Endometrial microvascular endothelial cells (primary cell): ENCODE data around the gene VWA8. TPM values are rescaled to one million over a fixed set of nuclear protein-coding genes. Genes with fewer than 3 reads are reported as not detected.

Source experiments
- in situ Hi-C: cut with HindIII; loops from 2 replicates; pipeline ENCODE4 v1.10.0; 2017; ENCODE audit warnings: low sequenced_read_pairs, low pct_unique_long_range_greater_than_20kb; ENCODE audit errors: inconsistent ontology term
- total RNA-seq: library from RNA; depleted of rRNA; stranded (reverse); fragments of >200 nt; gene quantifications from one replicate; pipeline ENCODE4 v1.2.3, GENCODE V29; 2015; ENCODE audit errors: inconsistent ontology term

VWA8 gene
- total RNA-seq, result 10.1 TPM

DNA sequence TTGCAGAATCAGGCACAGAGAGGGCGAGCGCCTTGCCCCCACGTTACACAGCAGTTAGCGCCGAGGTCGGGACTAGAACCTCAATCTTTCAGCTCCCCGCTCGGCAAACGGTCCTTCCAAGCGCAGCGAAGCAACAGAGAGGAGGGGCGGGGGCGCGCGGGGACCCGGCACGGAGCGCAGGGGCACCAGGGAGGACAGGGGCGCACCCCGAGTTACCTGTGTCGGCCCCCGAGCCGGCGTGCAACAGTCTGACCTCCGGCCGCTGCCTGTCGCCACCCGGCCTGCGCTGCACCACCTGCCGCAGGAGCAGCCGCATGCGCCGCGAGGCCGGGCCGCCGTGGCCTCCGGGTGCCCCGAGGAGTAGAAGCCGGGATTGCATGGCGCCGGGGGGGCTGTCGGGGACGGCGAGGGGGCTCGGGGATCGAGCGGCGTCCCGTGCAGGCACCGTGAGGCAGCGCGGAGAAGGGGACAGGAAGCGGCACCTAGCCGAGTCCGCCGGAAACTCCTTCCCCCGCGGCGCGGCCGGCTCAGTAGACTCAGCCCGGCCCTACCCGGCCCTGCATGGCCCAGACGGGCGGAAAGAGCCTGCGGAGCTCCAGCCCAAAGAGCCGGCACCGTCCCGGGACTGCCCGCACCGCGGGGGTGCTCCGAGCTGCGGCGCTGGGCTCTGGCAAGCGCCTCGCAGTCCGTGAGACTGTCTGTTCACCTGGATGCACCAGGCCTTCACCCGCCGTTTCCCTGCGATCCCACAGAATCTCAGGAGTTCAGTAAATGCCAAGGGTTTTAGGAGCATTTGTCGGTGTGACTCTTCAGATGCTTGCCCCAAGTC is at the start of gene VWA8:
Gene VWA8, minus strand, starts transcription at position 473 of the 829 bp plus-strand sequence. Its CDS starts 94 bp downstream, at position 379.
- in situ Hi-C loops, result no loop called here

- in situ Hi-C loops, result no loop called here
Measured at GRCh38 chr13:42009057-42009456, 48.1 kb upstream of the VWA8 start.

GRCh38 chr13:42007844-42008243 is 46.9 kb upstream of the VWA8 start:
- in situ Hi-C loops, result no loop called here

- in situ Hi-C loops, result no loop called here
Measured at GRCh38 chr13:42002066-42002465, 41.2 kb upstream of the VWA8 start.

- in situ Hi-C loops, result no loop called here
Measured at GRCh38 chr13:42001580-42001979, 40.7 kb upstream of the VWA8 start.

DNA sequence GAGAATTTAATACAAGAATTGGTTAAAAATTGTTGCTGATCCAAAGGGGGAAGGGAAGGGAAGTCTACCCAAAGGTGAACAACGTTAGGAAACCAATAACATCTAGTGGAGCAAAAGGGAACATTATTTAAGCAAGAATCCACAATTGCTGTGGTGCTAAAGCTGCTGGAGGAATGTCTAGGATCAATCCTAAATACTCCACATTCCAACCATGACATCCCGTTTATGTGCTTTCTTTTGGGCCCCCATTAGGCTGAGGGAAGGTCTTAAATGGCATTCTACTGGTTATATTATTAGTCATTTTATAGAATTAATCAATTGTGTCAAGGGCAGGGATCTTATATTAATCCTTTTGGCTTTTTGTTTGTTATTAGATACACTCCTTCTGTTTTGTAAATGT is 39.9 kb upstream of the VWA8 start:
- in situ Hi-C loops, result no loop called here

DNA sequence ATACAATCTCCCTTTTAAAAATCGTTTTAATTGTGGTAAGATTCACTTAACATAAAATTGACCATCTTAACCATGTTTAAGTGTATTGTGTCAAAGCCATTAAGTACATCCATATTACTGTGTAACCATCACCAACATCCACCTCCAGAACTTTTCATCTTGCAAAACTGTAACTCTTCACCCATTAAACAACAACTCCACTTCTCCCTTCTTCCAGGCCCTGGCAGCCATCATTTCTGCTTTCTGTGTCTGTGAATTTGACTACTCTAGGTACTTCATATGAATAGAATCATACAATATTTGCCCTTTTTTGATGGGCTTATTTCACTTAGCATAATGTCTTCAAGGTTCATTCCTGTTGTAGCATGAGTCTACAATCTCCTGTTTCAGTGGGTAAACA is 36.5 kb upstream of the VWA8 start:
- in situ Hi-C loops, result no loop called here

DNA sequence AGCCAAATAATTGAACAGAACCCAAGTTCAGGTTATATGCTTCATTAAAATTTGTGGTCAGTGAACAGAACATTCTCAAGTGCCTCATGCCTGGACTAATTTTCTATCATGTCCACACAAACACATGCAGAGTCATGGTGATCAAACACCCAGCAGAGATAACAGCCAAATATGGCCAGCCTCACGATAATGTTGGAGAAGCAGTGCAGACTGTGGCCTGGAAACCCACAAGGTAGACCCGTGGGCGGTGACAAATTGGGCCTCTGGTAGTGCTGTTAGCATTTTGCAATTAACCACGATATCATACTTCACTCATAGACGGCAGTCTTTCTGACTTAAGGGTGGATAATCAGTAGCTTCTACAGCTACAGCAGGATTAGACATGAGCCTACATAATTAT is 35.0 kb upstream of the VWA8 start:
- in situ Hi-C loops, result no loop called here

DNA sequence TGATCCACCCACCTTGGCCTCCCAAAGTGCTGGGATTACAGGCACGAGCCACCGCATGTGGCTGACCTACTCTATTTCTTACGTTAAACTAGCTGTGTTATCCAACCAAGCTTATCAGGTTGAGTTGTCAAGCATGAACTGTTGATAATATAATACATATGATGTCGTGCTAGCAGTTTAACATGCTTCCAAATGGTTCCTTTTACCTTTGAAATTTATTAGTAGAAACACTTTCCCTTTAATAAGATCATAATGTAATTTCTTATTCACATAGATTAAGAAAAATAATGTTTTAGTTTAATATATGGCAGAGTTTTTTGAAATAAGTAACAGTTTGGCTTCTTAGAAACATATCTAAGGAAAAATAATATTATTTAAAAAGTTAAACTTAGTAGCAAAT is 34.4 kb upstream of the VWA8 start:
- in situ Hi-C loops, result no loop called here

GRCh38 chr13:41994696-41995095 is 33.8 kb upstream of the VWA8 start:
- in situ Hi-C loops, result no loop called here

DNA sequence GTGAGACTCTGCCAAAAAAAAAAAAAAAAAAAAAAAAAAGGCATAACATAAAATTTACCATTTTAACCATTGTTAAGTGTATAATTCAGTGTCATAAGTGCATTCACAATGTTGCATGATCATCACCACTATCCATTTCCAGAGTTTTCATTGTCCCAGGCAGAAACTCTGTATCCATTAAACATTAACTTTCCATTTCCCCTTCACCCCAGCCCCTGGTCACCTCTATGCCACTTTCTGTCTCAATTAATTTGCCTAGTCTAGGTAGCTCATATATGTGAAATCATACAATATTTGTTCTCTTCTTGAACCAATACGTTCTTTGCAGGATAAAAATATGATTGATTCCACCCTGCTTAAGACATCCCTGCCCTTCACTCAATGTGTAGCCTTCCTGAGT is 31.0 kb upstream of the VWA8 start:
- in situ Hi-C loops, result no loop called here

DNA sequence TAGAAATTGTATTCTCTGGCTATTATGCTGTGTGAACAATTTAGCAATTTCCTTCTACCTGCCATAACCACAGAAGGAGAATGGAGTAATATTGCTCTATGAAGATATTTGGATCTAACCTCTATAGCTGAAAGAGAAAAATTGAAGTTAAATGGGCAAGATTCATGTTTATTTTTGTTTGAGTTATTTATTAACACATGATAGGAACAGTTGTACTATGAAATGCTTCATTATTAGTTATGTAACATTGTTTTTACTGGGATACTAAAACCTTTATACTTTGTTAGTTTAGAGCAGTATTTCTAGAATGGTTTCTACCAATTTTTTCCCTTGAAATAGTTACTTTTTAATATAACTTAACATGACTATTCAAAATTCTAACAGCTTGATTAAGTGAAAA is 27.3 kb upstream of the VWA8 start:
- in situ Hi-C loops, result no loop called here

- in situ Hi-C loops, result no loop called here
Measured at GRCh38 chr13:41985788-41986508, 25.0 kb upstream of the VWA8 start.

- in situ Hi-C loops, result no loop called here
Measured at GRCh38 chr13:41981951-41982715, 21.2 kb upstream of the VWA8 start.

- in situ Hi-C loops, result no loop called here
Measured at GRCh38 chr13:41978007-41978406, 17.1 kb upstream of the VWA8 start.

DNA sequence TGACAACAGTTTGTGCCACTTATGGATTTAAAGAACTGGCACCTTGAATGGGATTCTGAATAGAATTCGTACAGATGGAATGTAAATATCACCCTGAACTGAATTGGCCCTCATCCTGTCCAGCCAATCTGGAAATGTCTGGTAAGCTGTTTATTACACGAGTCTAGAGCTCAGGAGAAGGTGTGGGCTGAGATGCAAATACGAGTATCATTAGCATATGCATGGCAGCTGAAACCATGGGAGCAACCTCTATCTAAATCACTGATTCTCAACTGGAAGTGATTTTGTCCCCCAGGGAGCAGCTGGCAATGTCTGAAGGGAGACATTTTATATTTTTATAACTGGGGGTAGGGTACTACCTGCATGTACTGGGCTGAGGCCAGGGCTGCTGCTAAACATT is 15.6 kb upstream of the VWA8 start:
- in situ Hi-C loops, result no loop called here

DNA sequence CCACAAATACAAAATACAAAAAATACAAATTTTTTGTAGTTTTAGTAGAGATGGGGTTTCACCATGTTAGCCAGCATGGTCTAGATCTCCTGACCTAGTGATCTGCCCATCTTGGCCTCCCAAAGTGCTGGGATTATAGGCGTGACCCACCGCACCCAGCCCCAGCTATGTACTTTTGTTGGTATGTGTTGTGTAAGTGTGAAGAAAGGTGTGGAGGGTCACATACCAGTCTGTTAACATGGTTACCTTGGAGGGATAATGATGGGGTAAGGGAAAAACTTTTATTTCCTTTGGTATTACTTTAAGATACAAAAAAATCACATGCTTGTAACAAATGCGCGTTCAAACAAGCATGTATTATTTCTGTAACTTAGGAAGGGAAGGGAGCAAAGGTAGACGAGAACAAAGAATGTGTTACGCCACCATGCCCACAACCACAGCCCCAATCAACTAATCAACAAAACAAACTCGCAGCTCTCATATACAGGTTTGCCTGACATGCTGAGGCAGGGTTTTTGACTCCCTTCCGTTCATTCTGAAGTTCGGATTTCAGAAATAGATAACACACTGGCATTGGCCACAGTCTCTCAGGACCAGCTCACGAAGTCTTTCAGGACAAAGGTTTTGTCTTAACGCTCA is 13.5 kb upstream of the VWA8 start:
- in situ Hi-C loops, result no loop called here

- in situ Hi-C loops, result no loop called here
Measured at GRCh38 chr13:41973247-41973741, 12.4 kb upstream of the VWA8 start.

DNA sequence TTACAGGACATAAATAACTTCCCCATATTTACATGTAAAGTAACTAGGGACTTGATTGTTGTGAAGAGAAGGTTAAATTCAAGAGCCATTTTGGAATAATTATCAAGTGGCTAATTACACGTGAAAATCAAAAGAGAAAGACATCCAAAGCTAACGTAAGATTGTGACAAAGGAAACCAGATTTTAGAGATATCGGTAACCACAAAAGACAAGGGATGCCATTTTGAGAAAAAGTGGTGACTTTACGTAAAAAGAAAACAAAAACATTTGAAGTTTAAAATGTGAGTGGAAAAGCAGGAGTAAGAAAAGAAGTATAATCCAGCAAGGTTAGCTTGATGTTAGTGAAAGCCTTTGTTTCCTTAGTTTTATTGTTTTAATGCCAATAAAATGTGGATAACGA is 10.9 kb upstream of the VWA8 start:
- in situ Hi-C loops, result no loop called here
